Thymus (tissue), 11 donors: Measurements from ENCODE around the gene RPL31. TPM values are rescaled to one million over a fixed set of nuclear protein-coding genes. Genes with fewer than 3 reads are reported as not detected.
"Not testable (repeated sequence)": the region's sequence is repeated elsewhere in the genome, so short reads cannot be mapped to it uniquely, and the experiment has no call there.

ENCODE experiments used
- DNase-seq, 9 donors: peaks; one replicate each; pipeline ENCODE4 v3.0.0-alpha.2; 2013; ENCODE audit warnings: low spot score in 9 of 9, low read depth in 6 of 9, missing footprints in 1 of 9
- H3K27ac ChIP-seq, 2 donors: one replicate each; pipeline ENCODE4 v1.5.1; 2013; ENCODE audit warnings: control low read depth in 1 of 2, low read depth in 1 of 2, low read length in 1 of 2, mild to moderate bottlenecking in 1 of 2, moderate library complexity in 1 of 2
- H3K27me3 ChIP-seq, 2 donors: one replicate each; pipeline ENCODE4 v1.5.1; 2013; ENCODE audit warnings: low read length in 1 of 2; ENCODE audit not compliant: control insufficient read depth in 2 of 2, insufficient read depth in 1 of 2
- H3K36me3 ChIP-seq, 2 donors: one replicate each; pipeline ENCODE4 v1.5.1; 2013; ENCODE audit warnings: low read length in 1 of 2, mild to moderate bottlenecking in 1 of 2, moderate library complexity in 1 of 2; ENCODE audit not compliant: control insufficient read depth in 2 of 2, insufficient read depth in 2 of 2
- H3K4me1 ChIP-seq, 2 donors: one replicate each; pipeline ENCODE4 v1.5.1; 2013; ENCODE audit warnings: low read length in 2 of 2; ENCODE audit not compliant: control insufficient read depth in 2 of 2, insufficient read depth in 2 of 2
- H3K4me3 ChIP-seq, 2 donors: one replicate each; pipeline ENCODE4 v1.5.1; 2013; ENCODE audit warnings: low read length in 2 of 2, control low read depth in 1 of 2, mild to moderate bottlenecking in 1 of 2
- H3K9me3 ChIP-seq, 2 donors: one replicate each; pipeline ENCODE4 v1.5.1; 2013; ENCODE audit warnings: low read length in 1 of 2, mild to moderate bottlenecking in 1 of 2; ENCODE audit not compliant: control insufficient read depth in 2 of 2, insufficient read depth in 1 of 2
- WGBS: extraction: QIAGEN DNeasy Blood & Tissue Kit; methylation state at CpG from one replicate; pipeline ENCODE4 v1.1.7; 2013; 5-methylcytosine and 5-hydroxymethylcytosine counted together
- polyA plus RNA-seq: library from polyadenylated mRNA; stranded (reverse); fragments of 200-250 nt; gene quantifications from one replicate; pipeline ENCODE4 v1.2.3, GENCODE V29; 2013
- total RNA-seq: library from RNA; stranded (reverse); fragments of 120-200 nt; gene quantifications from one replicate; pipeline ENCODE4 v1.2.4, GENCODE V29; 2013
- donor health status: healthy.

RPL31 gene
- total and polyA plus RNA-seq, 2 donors: 4,346 to 8,913 TPM

DNA sequence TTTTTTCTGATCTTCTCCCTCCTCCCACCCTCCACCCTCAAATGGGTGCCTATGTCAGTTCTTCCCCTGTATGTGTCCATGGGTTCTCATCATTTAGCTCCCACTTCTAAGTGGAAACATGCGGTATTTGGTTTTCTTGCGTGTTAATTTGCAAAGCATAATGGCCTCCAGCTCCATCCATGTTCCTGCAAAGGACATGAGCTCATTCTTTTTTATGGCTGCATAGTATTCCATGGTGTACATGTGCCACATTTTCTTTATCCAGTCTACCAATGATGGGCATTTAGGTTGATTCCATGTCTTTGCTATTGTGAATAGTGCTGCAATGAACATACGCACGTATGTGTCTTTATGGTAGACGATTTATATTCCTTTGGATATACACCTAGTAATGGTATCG, 48.8 kb downstream of the RPL31 start:
- not testable (repeated sequence) for H3K4me3 ChIP-seq, H3K36me3 ChIP-seq, H3K27me3 ChIP-seq, H3K9me3 ChIP-seq, DNase-seq, H3K27ac ChIP-seq, H3K4me1 ChIP-seq
- WGBS: 99% methylated on average over 6 of the region's 6 CpGs

DNA sequence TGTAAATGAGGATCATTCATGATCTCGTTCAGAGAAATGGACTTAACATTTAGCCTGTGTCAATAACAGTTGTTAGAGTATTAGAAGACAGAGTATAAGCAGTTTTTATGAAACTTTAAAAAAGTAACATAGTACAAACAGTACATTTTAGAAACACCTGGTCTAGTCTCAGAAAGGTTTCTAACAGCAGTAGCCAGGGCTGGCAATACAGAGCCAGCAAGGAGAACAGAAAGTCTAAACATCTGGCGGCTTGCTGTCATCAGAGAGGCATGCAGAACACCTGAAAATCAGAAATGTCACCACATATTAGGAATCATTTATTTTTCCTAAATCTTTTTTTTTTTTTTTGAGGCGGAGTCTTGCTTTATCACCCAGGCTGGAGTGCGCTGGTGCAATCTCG, 50.1 kb downstream of the RPL31 start:
- no peaks in the 10 kb centered on the region for H3K9me3 ChIP-seq
- WGBS: 96% methylated on average over 5 of the region's 5 CpGs
- no peaks in the 10 kb centered on the region for H3K4me1 ChIP-seq
- no peak overlapping the region for H3K4me3 ChIP-seq
- H3K27ac ChIP-seq: no peak overlapping the region
- no peaks in the 10 kb centered on the region for H3K27me3 ChIP-seq
- no peaks in the 10 kb centered on the region for H3K36me3 ChIP-seq
- no peak for DNase-seq

DNA sequence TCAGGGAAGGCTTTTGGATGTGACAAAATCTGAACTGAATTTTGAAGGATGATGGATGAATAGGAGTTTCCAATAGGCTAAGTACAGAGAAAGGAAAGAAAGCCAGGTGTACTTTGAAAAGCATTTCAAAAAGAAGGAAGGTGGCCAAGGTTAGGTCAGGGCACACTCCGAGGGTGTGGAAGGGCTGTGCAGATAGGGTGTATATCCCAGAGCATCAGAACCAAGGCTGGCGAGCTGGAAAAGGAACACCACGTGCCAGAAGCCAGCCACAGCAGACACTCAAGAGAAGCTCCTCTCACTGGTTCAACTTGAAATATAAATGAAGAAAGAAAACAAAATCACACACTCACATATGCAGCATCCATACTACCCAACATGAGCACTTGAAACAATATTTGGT, 51.0 kb downstream of the RPL31 start:
- 95% methylated on average over 3 of the region's 3 CpGs for WGBS
- H3K4me1 ChIP-seq: no peaks in the 10 kb centered on the region
- no peak overlapping the region for H3K4me3 ChIP-seq
- no peaks in the 10 kb centered on the region for H3K36me3 ChIP-seq
- no peaks in the 10 kb centered on the region for H3K9me3 ChIP-seq
- H3K27me3 ChIP-seq: no peaks in the 10 kb centered on the region
- no peak overlapping the region for H3K27ac ChIP-seq
- no peak for DNase-seq

Other genes starting within 250 kb of the RPL31 start
- 3.0 TPM for gene NPAS2, start 182.2 kb upstream of the RPL31 start, total RNA-seq
- gene NPAS2, start 182.2 kb upstream of the RPL31 start, polyA plus RNA-seq: 5.4 TPM
- 7.7 TPM for gene TBC1D8, start 149.1 kb downstream of the RPL31 start, total RNA-seq
- gene TBC1D8, start 149.1 kb downstream of the RPL31 start, polyA plus RNA-seq: 16.5 TPM